Adrenal gland (tissue), 12 donors: ENCODE data around the gene KRT5. TPM values are rescaled to one million over a fixed set of nuclear protein-coding genes. Genes with fewer than 3 reads are reported as not detected.
A peak's percentile ranks its signal among the peaks of the same experiment; 100 is the strongest.

Source experiments
- DNase-seq, 7 donors: peaks; one replicate each; pipeline ENCODE4 v3.0.0-alpha.2; 2019 to 2020
- H3K27ac ChIP-seq, 5 donors: fragments of 200-600 bp; sonication (generic) in 4 of 5; 1 replicate in 3 of 5; 2 replicates in 2 of 5; pipeline versions ENCODE4 v1.5.1 to v1.8.0; 2016 to 2020; ENCODE audit warnings: mild to moderate bottlenecking in 1 of 5
- H3K27me3 ChIP-seq: fragments of 200-600 bp; 2 replicates; pipeline ENCODE4 v1.8.0; 2021
- H3K36me3 ChIP-seq, 2 donors: fragments of 200-600 bp; replicated peaks in 1 of 2; 1 replicate in 1 of 2; 2 replicates in 1 of 2; pipeline versions ENCODE4 v1.5.1 to v1.8.0; 2018 to 2022
- H3K4me1 ChIP-seq, 2 donors: fragments of 200-600 bp; replicated peaks in 1 of 2; 1 replicate in 1 of 2; 2 replicates in 1 of 2; pipeline versions ENCODE4 v1.5.1 to v1.8.0; 2018 to 2021
- H3K4me3 ChIP-seq, 4 donors: fragments of 200-600 bp; sonication (generic) in 3 of 4; one replicate each; pipeline ENCODE4 v1.5.1; 2016 to 2018
- H3K9me3 ChIP-seq, 3 donors: fragments of 200-600 bp; sonication (generic) in 1 of 3; replicated peaks in 1 of 3; 1 replicate in 2 of 3; 2 replicates in 1 of 3; pipeline versions ENCODE4 v1.5.1 to v1.8.0; 2016 to 2021
- POLR2A ChIP-seq, 2 donors: fragments of 450-650 bp; IDR thresholded peaks; one replicate each; pipeline ENCODE4 v1.6.1; 2017; ENCODE audit warnings: antibody characterized with exemption in 2 of 2, mild to moderate bottlenecking in 2 of 2, moderate library complexity in 1 of 2
- WGBS, 4 donors: extraction: QIAGEN DNeasy Blood & Tissue Kit in 2 of 4; methylation state at CpG; one replicate each; pipeline versions ENCODE4 v1.1.5 to v1.1.7; 2013 to 2017; 5-methylcytosine and 5-hydroxymethylcytosine counted together
- intact Hi-C, 2 donors: fragments of 100-400 bp; cut with DNase I; formaldehyde crosslinking; loops; one replicate each; pipeline versions ENCODE4 v1.14.1 to v1.15.0; 2022 to 2023
- polyA plus RNA-seq, 3 donors: library from polyadenylated mRNA; stranded (reverse); fragments of 200-250 nt in 2 of 3; fragments of 350-450 nt in 1 of 3; fragmentation: Illumina TruSeq in 1 of 3; extraction: RNeasy Lipid Tissue Mini Kit (QIAGEN cat#74804) in 1 of 3; gene quantifications; one replicate each; pipeline ENCODE4 v1.2.3, GENCODE V29; 2013 to 2014
- total RNA-seq, 9 donors: library from RNA; depleted of rRNA in 4 of 9; stranded (reverse); fragments of >200 nt in 4 of 9; fragments of 120-200 nt in 1 of 9; fragmentation: NEBNext Ultra II Directional in 1 of 9; extraction: Animal tissue kit (Norgen Biotek cat#: 25700) in 1 of 9; gene quantifications; one replicate each; pipeline versions ENCODE4 v1.1.0 to v1.2.4, GENCODE V29; 2013 to 2023
- TF ChIP-seq, protein P1 (sequence below), 6 experiments: fragments of 450-650 bp in 4 of 6; fragments of 200-600 bp in 2 of 6; sonication (generic) in 1 of 6; IDR thresholded peaks; 1 replicate in 5 of 6; 2 replicates in 1 of 6; pipeline versions ENCODE4 v1.5.1 to v1.8.0; 2016 to 2021; ENCODE audit warnings: antibody characterized with exemption in 6 of 6, mild to moderate bottlenecking in 2 of 6, moderate library complexity in 1 of 6
- donor health status: healthy with polysubstance abuse.
- donor health status: Bipolar disorder and iron deficiency.
- donor health status: DM: yes; HTN: yes; CAD: no.
- donor health status: DM: no; HTN: no; CAD: no.
- donor health status: DM: no; HTN: no; CAD: no.
- donor health status: DM: yes; HTN: yes; CAD: no.

Gene KRT5
- total and polyA plus RNA-seq, 12 donors, result 0.11 to 4.2 (median 0.58) TPM; not detected in 6

DNA sequence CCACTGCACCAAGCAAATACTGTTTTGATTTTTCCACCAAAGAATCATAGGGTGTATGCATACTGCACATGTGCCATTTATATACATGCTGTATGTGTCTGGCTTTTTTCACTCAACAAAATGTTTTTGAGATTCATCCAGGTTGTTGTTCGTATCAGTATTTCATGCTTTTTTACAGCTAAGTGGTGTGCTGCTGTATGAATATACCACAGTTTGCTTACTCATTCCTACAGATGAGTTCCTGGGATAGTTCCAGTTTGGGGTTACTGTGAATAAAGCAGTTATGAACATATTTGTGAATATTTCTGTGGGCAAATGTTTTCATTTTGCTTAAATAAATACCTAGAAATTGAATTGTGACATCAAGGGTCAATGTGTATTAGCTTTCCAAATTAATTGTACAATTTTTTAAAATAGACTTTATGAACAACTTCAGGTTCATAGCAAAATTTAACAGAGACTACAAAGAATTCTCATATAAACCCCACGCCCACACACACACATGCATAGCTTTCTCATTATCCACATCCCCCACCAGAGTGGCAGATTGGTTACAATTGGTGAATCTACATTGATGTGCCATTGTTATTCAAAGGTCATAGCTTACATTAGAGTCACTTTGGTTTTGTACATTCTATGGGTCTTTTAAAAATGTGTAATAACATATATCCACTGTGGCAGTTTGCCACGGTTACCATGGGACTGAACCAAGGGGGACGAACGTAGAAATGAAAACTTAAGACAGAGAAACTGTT lies 20.2 kb downstream of the KRT5 start:
- no peaks in the 10 kb centered on the region for H3K4me1 ChIP-seq
- intact Hi-C loops, result loop anchor here in 1 of 2 donors (10.0 kb wide), 1 partner anchor 345 kb away; no protein-coding TSS in a partner anchor
- H3K27me3 ChIP-seq, result no peaks in the 10 kb centered on the region
- no peak for DNase-seq
- H3K9me3 ChIP-seq, result no peaks in the 10 kb centered on the region
- no peaks in the 10 kb centered on the region for H3K36me3 ChIP-seq
- 56 to 73% (median 68%) methylated on average over 5 of the region's 5 CpGs for WGBS, 4 donors
- TF ChIP-seq, protein P1, sequence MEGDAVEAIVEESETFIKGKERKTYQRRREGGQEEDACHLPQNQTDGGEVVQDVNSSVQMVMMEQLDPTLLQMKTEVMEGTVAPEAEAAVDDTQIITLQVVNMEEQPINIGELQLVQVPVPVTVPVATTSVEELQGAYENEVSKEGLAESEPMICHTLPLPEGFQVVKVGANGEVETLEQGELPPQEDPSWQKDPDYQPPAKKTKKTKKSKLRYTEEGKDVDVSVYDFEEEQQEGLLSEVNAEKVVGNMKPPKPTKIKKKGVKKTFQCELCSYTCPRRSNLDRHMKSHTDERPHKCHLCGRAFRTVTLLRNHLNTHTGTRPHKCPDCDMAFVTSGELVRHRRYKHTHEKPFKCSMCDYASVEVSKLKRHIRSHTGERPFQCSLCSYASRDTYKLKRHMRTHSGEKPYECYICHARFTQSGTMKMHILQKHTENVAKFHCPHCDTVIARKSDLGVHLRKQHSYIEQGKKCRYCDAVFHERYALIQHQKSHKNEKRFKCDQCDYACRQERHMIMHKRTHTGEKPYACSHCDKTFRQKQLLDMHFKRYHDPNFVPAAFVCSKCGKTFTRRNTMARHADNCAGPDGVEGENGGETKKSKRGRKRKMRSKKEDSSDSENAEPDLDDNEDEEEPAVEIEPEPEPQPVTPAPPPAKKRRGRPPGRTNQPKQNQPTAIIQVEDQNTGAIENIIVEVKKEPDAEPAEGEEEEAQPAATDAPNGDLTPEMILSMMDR (IDR thresholded peaks at IDR 0.05), result no peak
- no peak for TF ChIP-seq POLR2A (IDR thresholded peaks at IDR 0.05)
- no peak overlapping the region for H3K27ac ChIP-seq
- H3K4me3 ChIP-seq, result no peak overlapping the region

DNA sequence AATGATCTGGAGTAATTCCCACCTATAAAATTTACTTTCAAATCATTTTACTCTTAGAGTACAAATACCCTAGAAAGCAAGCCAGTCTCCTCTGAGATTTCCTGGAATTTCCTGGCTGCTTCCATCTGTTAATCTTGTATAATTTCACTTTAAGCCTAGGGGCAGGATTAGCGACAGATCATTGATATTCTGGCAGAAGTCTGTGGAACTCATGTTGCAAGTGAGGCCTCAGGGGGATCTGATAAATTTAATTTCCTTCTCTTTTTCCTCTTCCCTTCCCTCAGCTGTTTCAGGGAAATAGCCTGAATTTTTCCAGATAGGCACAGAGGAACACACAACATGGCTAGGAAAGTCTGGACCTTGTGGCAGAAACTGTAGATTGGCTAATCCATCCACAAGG lies 21.2 kb downstream of the KRT5 start:
- no peak for TF ChIP-seq POLR2A (IDR thresholded peaks at IDR 0.05)
- TF ChIP-seq, protein P1 (IDR thresholded peaks at IDR 0.05), result no peak
- intact Hi-C loops, result no loop called here
- H3K4me1 ChIP-seq, result no peaks in the 10 kb centered on the region
- WGBS, 4 donors, result 32 to 79% (median 66%) methylated on average over 1 of the region's 1 CpG
- no peaks in the 10 kb centered on the region for H3K27me3 ChIP-seq
- H3K36me3 ChIP-seq, result no peaks in the 10 kb centered on the region
- no peak overlapping the region for H3K4me3 ChIP-seq
- no peak overlapping the region for H3K27ac ChIP-seq
- no peaks in the 10 kb centered on the region for H3K9me3 ChIP-seq
- no peak for DNase-seq

DNA sequence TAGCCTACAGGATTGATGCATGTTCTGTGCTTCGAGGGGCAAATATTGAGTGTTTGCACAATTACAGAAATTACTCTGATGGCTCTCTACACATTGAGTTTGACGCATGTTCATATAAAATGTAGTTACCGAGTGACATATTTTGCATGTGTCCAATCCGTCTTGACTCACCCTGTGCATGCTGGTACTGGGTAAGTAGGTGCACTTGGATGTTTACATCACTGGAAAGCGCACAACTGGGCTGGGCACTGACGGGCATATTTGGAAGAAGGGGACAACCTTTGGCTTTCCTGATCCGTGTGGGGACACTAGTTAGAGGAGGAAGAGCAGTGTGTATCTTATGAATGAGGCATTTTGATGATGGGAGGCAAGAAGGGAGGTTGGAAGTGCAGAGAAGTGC lies 22.2 kb downstream of the KRT5 start:
- Histone ChIP-seq H3K27ac (no peak overlapping the region), H3K4me3 (no peak overlapping the region), H3K36me3 (no peaks in the 10 kb centered on the region), H3K27me3 (no peaks in the 10 kb centered on the region), H3K9me3 (no peaks in the 10 kb centered on the region), H3K4me1 (no peaks in the 10 kb centered on the region)
- TF ChIP-seq, protein P1 (IDR thresholded peaks at IDR 0.05), result no peak
- no peak for TF ChIP-seq POLR2A (IDR thresholded peaks at IDR 0.05)
- intact Hi-C loops, result no loop called here
- WGBS, 4 donors, result 78 to 86% (median 80%) methylated on average over 7 of the region's 7 CpGs
- DNase-seq, result no peak

DNA sequence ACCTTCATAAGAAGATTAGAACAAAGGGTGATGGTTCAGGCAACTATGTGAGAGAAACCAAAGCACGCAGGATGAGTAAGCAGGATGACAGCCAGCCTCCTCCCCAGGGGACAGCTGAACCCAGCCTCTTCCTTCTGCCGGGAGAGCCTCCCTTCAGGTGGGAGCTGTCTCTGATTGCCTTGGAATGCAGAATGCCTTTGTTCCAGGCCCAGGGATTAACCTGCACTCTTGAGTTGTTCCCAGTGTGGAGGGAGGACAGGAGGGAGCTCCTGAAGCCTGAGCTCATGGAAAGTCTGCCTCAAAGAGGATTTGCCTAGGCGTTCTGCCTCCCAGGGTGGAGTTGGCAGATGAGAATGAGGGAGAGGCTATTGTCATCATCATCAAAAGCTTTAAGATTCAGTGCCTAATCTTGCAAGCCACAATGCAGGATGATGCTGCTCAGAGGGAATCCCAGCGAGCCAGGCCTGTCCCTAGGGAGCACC lies 23.6 kb downstream of the KRT5 start:
- no peak for TF ChIP-seq POLR2A (IDR thresholded peaks at IDR 0.05)
- TF ChIP-seq, protein P1 (IDR thresholded peaks at IDR 0.05), result no peak
- 63 to 77% (median 67%) methylated on average over 4 of the region's 4 CpGs for WGBS, 4 donors
- Histone ChIP-seq H3K27me3 (no peaks in the 10 kb centered on the region), H3K4me1 (no peaks in the 10 kb centered on the region), H3K27ac (peak overlapping the region in 1 of 5 donors; percentile 79), H3K36me3 (no peaks in the 10 kb centered on the region), H3K9me3 (no peaks in the 10 kb centered on the region), H3K4me3 (no peak overlapping the region)
- no peak for DNase-seq
- intact Hi-C loops, result no loop called here
